ENCODE results near the gene SETD3. TPM values are rescaled to one million over a fixed set of nuclear protein-coding genes. Genes with fewer than 3 reads are reported as not detected.
"Not testable (repeated sequence)": the region's sequence is repeated elsewhere in the genome, so short reads cannot be mapped to it uniquely, and the experiment has no call there.

SETD3 gene
- total and polyA plus RNA-seq, 2 donors (not counting 1 experiment from before 2014, with no cell fraction given), result 11.0 to 32.1 TPM

DNA sequence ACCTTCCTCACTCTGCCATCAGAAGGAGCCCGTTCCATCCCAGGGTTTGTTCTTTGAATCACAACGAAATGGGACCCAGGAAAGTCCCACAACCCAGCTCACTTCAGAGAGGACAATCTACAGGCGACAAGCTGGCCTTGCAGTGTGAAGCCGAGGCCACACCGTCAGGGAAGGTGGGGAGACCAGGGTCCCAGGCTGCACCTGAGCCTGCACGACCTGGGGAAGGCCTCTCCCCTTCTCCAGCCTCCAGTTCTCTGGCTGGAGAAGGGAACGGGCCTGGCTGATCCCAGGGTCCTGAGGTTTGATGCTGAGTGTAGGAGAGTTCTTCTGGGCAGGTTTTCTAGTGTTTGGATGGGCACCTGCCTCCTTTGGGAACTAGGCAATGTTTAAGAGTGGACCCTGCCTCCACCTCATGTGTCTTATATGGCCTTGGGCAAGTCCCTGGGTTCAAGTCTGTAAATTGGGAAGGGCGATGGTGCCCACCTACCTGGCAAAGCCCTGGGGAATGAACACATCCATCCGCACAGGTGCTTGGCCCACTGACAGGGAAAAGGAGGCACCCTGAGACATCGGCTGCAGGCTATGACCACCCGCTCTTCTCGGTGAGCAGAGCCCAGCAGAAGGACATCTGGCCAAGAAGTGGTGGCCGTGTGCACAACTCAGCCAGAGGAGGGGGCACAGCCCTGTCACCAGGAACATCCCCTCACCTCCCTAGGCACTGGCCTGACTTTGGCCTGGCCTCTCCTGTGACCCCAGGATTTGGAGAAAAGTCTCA is 130.8 kb downstream of the SETD3 start:
- DNase-seq (no peak), ATAC-seq (ENCODE audit: low read depth) (no peak)
- intact Hi-C loops (cut with micrococcal nuclease), result no loop called here
- Histone ChIP-seq H3K4me2 (replicated peaks; ENCODE audit: low read depth, low read length, poor library complexity, severe bottlenecking) (no peak overlapping the region), H3K79me2 (ENCODE audit: control insufficient read depth, insufficient read depth, low read length) (no peaks in the 10 kb centered on the region), H3K4me3 (ENCODE audit: control extremely low read depth in 1 of 5, extremely low read depth in 1 of 5, insufficient read depth in 1 of 5, low read depth in 2 of 5, low read length in 4 of 5) (no peak overlapping the region), H4K20me1 (ENCODE audit: control insufficient read depth, insufficient read depth, low read length, poor library complexity, severe bottlenecking) (no peaks in the 10 kb centered on the region), H3K36me3 (replicated peaks in 1 of 2; ENCODE audit: control extremely low read depth in 1 of 2, control insufficient read depth in 1 of 2, extremely low read depth in 1 of 2, insufficient read depth in 2 of 2, low read length in 1 of 2) (no peaks in the 10 kb centered on the region), H3K4me1 (ENCODE audit: control insufficient read depth in 2 of 2, insufficient read depth in 2 of 2, low read length in 2 of 2) (no peaks in the 10 kb centered on the region), H3K27ac (ENCODE audit: low read length in 2 of 2) (no peak overlapping the region), H3K27me3 (replicated peaks in 1 of 4; ENCODE audit: control extremely low read depth in 1 of 4, control insufficient read depth in 3 of 4, insufficient read depth in 4 of 4, low read length in 3 of 4) (no peaks in the 10 kb centered on the region), H2AFZ (ENCODE audit: insufficient read depth, low read depth, low read length, poor library complexity, severe bottlenecking) (no peak overlapping the region), H3K9me3 (ENCODE audit: control extremely low read depth in 1 of 3, control insufficient read depth in 2 of 3, insufficient read depth in 1 of 3, low read length in 2 of 3) (peaks cover 0 to 5% (median 0%) of the 10 kb centered on the region in 3 donors), H3K9ac (ENCODE audit: low read length) (no peak overlapping the region)
- H3K9me3 Mint-ChIP-seq (ENCODE audit: insufficient read depth), result no peaks in the 10 kb centered on the region
- no peak overlapping the region for H3K27ac Mint-ChIP-seq
- no peak overlapping the region for H3K4me3 Mint-ChIP-seq
- TF ChIP-seq EZH2 (IDR thresholded peaks at IDR 0.05; ENCODE audit: borderline replicate concordance, insufficient read depth, low read depth, low read length, poor library complexity, severe bottlenecking) (no peak), CTCF (IDR thresholded peaks at IDR 0.05) (no peak)
- ChIA-PET CTCF (no interaction called here), POLR2A (no interaction called here)
- H3K27me3 Mint-ChIP-seq, result no peaks in the 10 kb centered on the region
- WGBS (ENCODE audit: insufficient coverage), result 90% methylated on average over 11 of the region's 13 CpGs
- H3K4me1 Mint-ChIP-seq, result no peaks in the 10 kb centered on the region

DNA sequence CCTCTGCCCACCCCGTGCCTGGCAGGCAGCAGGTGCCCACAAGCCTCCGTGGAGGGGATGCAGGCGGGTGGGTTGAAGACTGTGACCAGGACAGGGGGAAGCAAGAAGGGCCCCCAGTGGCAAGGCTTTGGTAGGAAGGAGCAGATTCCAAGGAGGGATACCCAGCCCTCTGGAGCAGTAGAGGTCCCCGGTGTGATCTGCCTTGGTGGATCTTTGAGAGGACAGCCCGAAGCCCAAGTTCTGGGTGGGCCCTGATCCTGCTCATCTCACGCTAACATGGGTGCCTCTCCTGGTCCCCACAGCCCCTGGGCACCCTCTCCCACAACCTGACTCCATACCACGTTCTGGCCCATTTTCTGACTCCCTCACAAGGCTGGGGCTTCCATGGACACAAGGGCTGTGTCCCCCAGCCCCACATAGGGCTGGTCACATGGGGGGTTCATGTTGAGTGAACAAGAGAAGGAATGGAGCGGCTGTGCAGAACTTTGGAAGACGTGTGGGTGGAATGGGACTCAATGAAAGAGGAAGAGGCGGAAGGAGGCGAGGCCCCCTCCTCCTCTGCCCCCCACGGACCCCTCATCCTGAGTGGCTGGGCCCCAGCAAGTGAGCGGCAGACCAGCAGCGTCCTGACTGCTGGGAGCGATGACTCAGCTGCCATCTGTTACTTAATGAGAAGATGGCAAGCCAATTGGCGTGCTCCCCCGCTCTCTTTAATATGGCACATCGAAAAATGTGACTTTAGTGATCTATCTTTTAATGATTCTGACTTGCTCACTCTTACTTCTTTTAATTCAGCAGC is 131.6 kb downstream of the SETD3 start:
- ATAC-seq (ENCODE audit: low read depth), result no peak
- DNase-seq, result no peak
- POLR2A ChIA-PET, result no interaction called here
- Histone ChIP-seq H3K9ac (ENCODE audit: low read length) (no peak overlapping the region), H2AFZ (ENCODE audit: insufficient read depth, low read depth, low read length, poor library complexity, severe bottlenecking) (no peak overlapping the region), H3K27me3 (replicated peaks in 1 of 4; ENCODE audit: control extremely low read depth in 1 of 4, control insufficient read depth in 3 of 4, insufficient read depth in 4 of 4, low read length in 3 of 4) (no peaks in the 10 kb centered on the region), H3K79me2 (ENCODE audit: control insufficient read depth, insufficient read depth, low read length) (no peaks in the 10 kb centered on the region), H3K9me3 (ENCODE audit: control extremely low read depth in 1 of 3, control insufficient read depth in 2 of 3, insufficient read depth in 1 of 3, low read length in 2 of 3) (peaks cover 0 to 3% (median 0%) of the 10 kb centered on the region in 3 donors), H3K36me3 (replicated peaks in 1 of 2; ENCODE audit: control extremely low read depth in 1 of 2, control insufficient read depth in 1 of 2, extremely low read depth in 1 of 2, insufficient read depth in 2 of 2, low read length in 1 of 2) (no peaks in the 10 kb centered on the region), H3K27ac (ENCODE audit: low read length in 2 of 2) (no peak overlapping the region), H3K4me1 (ENCODE audit: control insufficient read depth in 2 of 2, insufficient read depth in 2 of 2, low read length in 2 of 2) (no peaks in the 10 kb centered on the region), H3K4me3 (ENCODE audit: control extremely low read depth in 1 of 5, extremely low read depth in 1 of 5, insufficient read depth in 1 of 5, low read depth in 2 of 5, low read length in 4 of 5) (no peak overlapping the region), H4K20me1 (ENCODE audit: control insufficient read depth, insufficient read depth, low read length, poor library complexity, severe bottlenecking) (no peaks in the 10 kb centered on the region), H3K4me2 (replicated peaks; ENCODE audit: low read depth, low read length, poor library complexity, severe bottlenecking) (no peak overlapping the region)
- H3K4me1 Mint-ChIP-seq, result no peaks in the 10 kb centered on the region
- 80% methylated on average over 13 of the region's 18 CpGs for WGBS (ENCODE audit: insufficient coverage)
- intact Hi-C loops (cut with micrococcal nuclease), result no loop called here
- H3K27me3 Mint-ChIP-seq, result no peaks in the 10 kb centered on the region
- CTCF ChIA-PET, result no interaction called here
- TF ChIP-seq CTCF (IDR thresholded peaks at IDR 0.05) (no peak), EZH2 (IDR thresholded peaks at IDR 0.05; ENCODE audit: borderline replicate concordance, insufficient read depth, low read depth, low read length, poor library complexity, severe bottlenecking) (no peak)
- no peak overlapping the region for H3K4me3 Mint-ChIP-seq
- H3K9me3 Mint-ChIP-seq (ENCODE audit: insufficient read depth), result no peaks in the 10 kb centered on the region
- no peak overlapping the region for H3K27ac Mint-ChIP-seq

DNA sequence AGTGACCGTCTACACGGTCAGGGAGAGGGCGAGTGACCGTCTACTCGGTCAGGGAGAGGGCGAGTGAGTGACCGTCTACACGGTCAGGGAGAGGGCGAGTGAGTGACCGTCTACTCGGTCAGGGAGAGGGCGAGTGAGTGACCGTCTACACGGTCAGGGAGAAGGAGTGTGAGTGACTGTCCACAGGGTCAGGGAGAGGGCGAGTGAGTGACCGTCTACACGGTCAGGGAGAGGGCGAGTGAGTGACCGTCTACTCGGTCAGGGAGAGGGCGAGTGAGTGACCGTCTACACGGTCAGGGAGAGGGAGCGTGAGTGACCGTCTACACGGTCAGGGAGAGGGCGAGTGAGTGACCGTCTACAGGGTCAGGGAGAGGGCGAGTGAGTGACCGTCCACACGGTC is 132.4 kb downstream of the SETD3 start:
- CTCF ChIA-PET; H3K27ac ChIP-seq (ENCODE audit: low read length in 2 of 2); H3K27ac Mint-ChIP-seq; DNase-seq; H3K9me3 Mint-ChIP-seq (ENCODE audit: insufficient read depth); H4K20me1 ChIP-seq (ENCODE audit: control insufficient read depth, insufficient read depth, low read length, poor library complexity, severe bottlenecking); POLR2A ChIA-PET; H3K9ac ChIP-seq (ENCODE audit: low read length); H2AFZ ChIP-seq (ENCODE audit: insufficient read depth, low read depth, low read length, poor library complexity, severe bottlenecking); H3K4me1 Mint-ChIP-seq; H3K4me2 ChIP-seq (replicated peaks; ENCODE audit: low read depth, low read length, poor library complexity, severe bottlenecking); H3K79me2 ChIP-seq (ENCODE audit: control insufficient read depth, insufficient read depth, low read length); H3K36me3 ChIP-seq (replicated peaks in 1 of 2; ENCODE audit: control extremely low read depth in 1 of 2, control insufficient read depth in 1 of 2, extremely low read depth in 1 of 2, insufficient read depth in 2 of 2, low read length in 1 of 2); H3K9me3 ChIP-seq (ENCODE audit: control extremely low read depth in 1 of 3, control insufficient read depth in 2 of 3, insufficient read depth in 1 of 3, low read length in 2 of 3); H3K27me3 Mint-ChIP-seq; H3K4me1 ChIP-seq (ENCODE audit: control insufficient read depth in 2 of 2, insufficient read depth in 2 of 2, low read length in 2 of 2); ATAC-seq (ENCODE audit: low read depth); H3K4me3 Mint-ChIP-seq; H3K4me3 ChIP-seq (ENCODE audit: control extremely low read depth in 1 of 5, extremely low read depth in 1 of 5, insufficient read depth in 1 of 5, low read depth in 2 of 5, low read length in 4 of 5); intact Hi-C loops (cut with micrococcal nuclease); H3K27me3 ChIP-seq (replicated peaks in 1 of 4; ENCODE audit: control extremely low read depth in 1 of 4, control insufficient read depth in 3 of 4, insufficient read depth in 4 of 4, low read length in 3 of 4): not testable (repeated sequence)
- WGBS (ENCODE audit: insufficient coverage), result 95% methylated on average over 30 of the region's 31 CpGs
